RWPE1 (cell line): ENCODE measurements around the gene GPR78.

Source experiments
- CTCF ChIA-PET: fragments of 350-600 bp; sonication (Branson Sonifier 250); formaldehyde crosslinking; extraction: SDS; loops from one replicate; lab custom pipeline; 2021; lab: Yijun Ruan, JAX
- POLR2A ChIA-PET: fragments of 400-600 bp; formaldehyde crosslinking; extraction: SDS; loops from one replicate; lab custom pipeline; 2020; ENCODE audit warnings: antibody characterized with exemption; ENCODE audit not compliant: low non-redundant PET; lab: Yijun Ruan, JAX
- DNase-seq: peaks from one replicate; pipeline ENCODE4 v3.0.0; 2012; ENCODE audit warnings: low spot score
- H3K27ac ChIP-seq: fragments of 450-650 bp; 2 replicates; pipeline ENCODE4 v1.5.1; 2017
- TF ChIP-seq, protein P1 (sequence below): fragments of 450-650 bp; conservative IDR thresholded peaks from 2 replicates; pipeline ENCODE4 v1.5.1; 2017; ENCODE audit warnings: low read depth, mild to moderate bottlenecking

Gene GPR78

DNA sequence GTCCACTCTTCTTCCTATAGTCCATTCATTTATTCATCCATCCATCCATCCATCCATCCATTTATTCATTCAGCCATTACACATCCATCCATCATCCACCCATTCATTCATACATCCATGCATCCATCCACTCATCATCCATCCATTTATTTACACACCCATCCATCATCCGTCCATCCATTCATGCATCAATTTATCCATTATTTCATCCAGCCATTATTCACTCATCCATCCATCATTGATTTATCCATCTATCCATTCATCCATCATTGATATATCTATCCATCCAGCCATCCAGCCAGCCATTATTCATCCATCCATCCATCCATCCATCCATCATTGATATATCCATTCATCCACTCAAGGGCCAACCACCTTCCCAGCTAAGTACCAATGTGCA is 25.1 kb downstream of the GPR78 start:
- CTCF ChIA-PET: interaction anchor here (0.7 kb wide), 1 partner anchor 313 kb away, joined by 3 read pairs; no protein-coding TSS in a partner anchor
- no peak for DNase-seq
- H3K27ac ChIP-seq: no peak overlapping the region
- TF ChIP-seq, protein P1, sequence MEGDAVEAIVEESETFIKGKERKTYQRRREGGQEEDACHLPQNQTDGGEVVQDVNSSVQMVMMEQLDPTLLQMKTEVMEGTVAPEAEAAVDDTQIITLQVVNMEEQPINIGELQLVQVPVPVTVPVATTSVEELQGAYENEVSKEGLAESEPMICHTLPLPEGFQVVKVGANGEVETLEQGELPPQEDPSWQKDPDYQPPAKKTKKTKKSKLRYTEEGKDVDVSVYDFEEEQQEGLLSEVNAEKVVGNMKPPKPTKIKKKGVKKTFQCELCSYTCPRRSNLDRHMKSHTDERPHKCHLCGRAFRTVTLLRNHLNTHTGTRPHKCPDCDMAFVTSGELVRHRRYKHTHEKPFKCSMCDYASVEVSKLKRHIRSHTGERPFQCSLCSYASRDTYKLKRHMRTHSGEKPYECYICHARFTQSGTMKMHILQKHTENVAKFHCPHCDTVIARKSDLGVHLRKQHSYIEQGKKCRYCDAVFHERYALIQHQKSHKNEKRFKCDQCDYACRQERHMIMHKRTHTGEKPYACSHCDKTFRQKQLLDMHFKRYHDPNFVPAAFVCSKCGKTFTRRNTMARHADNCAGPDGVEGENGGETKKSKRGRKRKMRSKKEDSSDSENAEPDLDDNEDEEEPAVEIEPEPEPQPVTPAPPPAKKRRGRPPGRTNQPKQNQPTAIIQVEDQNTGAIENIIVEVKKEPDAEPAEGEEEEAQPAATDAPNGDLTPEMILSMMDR: no peak
- POLR2A ChIA-PET: no interaction called here

DNA sequence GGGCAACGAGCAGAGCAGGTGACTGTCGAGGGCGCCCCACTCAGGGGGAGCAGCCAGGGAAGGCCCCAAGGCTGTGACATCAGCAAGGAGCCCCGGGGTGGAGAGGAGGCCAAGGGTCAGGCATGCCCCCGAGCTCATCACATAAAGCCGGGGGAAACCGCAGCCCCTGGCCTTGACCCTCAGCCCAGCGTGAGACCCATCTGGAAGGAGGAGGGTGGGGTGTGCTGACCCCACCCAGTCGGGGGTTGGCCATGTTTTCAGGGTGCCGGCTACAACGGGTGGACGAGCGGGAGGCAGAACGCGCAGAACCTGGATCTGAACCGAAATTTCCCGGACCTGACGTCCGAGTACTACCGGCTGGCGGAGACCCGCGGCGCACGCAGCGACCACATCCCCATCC is 26.3 kb downstream of the GPR78 start:
- CTCF ChIA-PET: interaction anchor here (2.1 kb wide), 1 partner anchor 312 kb away, joined by 9 read pairs; no protein-coding TSS in a partner anchor
- TF ChIP-seq, protein P1: no peak
- POLR2A ChIA-PET: no interaction called here
- no peak overlapping the region for H3K27ac ChIP-seq
- DNase-seq: no peak

DNA sequence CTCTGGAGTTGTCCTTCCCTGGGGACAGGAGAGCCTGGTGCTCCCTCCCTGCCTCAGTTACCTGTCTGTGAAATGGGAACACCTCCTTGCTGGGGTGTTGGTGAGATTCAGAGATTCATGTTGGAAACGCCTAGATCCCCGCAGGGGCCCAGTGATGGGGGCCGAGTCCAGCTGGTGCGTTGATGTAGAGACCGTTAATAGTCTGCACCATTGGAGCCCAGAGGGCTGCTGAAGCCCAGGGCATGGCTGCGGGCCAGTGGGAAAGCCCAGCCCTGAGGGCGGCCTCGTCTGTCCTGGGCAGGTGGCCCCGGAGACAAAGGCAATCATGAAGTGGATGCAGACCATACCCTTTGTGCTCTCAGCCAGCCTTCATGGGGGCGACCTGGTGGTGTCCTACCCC is 26.8 kb downstream of the GPR78 start:
- ChIA-PET POLR2A (no interaction called here), CTCF (interaction anchor here (0.6 to 2.1 kb wide), 8 partner anchors 12 to 794 kb away, joined by 3 to 9 read pairs (median 4); no protein-coding TSS in a partner anchor)
- TF ChIP-seq, protein P1: no peak

DNA sequence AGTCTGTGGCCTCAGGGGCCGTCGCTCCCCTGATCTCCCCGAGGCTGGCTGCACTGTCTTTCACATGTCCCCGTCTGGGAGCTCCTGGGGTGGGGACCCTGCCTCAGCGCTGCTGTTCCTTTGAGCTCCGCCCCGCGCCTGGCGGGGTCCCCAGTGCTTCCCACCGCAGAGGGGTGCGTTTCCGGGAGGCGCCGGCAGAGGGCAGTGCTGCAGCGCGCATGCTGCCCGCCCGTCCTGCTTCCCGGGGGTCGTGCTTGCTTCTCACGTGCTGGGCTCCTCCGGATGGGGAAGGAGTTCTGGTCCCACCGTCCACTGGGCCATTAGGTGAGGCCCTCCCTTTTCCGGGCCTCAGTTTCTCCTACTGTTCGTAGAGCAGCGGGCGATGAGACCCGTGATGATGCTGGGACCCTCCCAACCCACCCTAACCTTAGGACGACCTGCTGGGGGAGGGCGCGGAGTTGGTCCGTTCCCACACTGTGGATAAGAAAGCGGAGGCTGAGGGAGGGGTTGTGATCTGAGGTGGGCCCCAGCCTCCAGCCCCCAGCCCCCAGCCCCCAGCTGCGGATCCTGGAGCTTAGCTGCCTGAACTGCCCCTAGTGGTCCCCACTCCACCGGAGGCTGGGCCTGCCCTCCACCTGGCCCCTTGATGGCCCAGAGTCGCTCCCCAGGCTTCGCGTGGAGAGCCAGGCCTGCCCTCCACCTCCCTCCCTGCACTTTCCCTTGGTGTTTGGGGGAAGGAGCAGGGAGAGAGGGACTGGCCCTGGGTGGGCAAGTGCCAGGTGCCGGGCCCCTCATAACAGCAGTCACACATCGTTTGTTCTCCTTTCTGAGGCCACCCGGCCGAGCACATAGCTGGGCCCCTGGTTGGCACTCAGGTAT is 27.6 kb downstream of the GPR78 start:
- TF ChIP-seq, protein P1: peak; percentile 93
- ChIA-PET POLR2A (no interaction called here), CTCF (interaction anchor here (0.6 to 2.1 kb wide), 8 partner anchors 11 to 795 kb away, joined by 3 to 9 read pairs (median 4); no protein-coding TSS in a partner anchor)
- peak; percentile 37 for DNase-seq
- H3K27ac ChIP-seq: no peak overlapping the region

More for the DNA sequence above, 26.8 kb downstream of the GPR78 start:
- H3K27ac ChIP-seq: no peak overlapping the region
- no peak for DNase-seq

DNA sequence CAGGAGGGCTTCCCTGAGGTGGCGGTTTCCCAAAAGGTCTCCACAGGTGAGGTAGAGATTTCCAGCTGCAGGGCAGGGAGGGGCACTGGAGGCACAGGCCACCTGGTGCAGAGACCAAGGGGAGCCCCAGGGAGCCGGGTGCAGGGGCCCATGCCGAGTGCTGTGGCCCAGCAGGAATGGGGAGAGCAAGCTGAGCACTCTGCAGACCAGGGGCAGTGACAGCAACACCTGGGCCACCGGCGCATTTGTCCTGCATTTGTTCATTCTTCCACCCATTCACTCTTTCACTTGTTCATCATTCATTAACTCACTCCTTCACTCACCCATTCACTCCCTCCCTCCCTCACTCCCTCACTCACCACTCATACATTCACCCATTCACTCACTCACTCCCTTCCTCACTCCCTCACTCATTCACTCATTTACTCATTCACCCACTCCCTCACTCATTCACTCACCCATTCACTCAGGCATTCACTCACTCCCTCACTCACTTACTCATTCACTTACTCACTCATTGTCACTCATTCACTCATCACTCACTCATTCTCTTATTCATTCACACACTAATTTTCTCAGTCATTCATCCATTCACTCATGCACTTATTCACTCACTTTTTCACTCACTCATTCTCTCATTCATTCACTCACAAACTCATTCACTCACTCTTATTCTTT is 28.7 kb downstream of the GPR78 start:
- DNase-seq: no peak
- POLR2A ChIA-PET: no interaction called here
- CTCF ChIA-PET: no interaction called here
- TF ChIP-seq, protein P1: no peak
- H3K27ac ChIP-seq: no peak overlapping the region

DNA sequence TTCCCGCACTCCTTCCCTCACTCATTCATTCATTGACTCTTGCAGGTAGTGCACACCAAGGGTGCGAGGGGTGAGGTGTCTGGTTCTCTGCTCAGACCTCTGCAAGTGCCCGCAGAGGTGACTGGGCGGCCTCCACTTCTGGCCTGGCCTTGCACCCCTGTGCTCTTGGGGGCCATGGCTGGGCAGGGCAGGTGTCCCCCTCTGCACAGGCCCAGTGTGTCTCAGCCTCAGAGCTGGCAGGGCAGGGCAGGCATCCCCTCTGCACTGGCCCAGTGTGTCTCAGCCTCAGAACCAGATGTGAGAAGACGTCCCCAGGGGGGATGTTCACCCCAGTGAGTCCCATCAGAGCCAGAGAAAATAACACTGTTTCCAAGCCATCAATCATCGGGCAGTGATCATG is 29.2 kb downstream of the GPR78 start:
- no peak for DNase-seq
- TF ChIP-seq, protein P1: no peak
- ChIA-PET POLR2A (no interaction called here), CTCF (no interaction called here)
- no peak overlapping the region for H3K27ac ChIP-seq
